HK-2 (cell line): ENCODE measurements around the gene ARHGAP26.

Experiments
- DNase-seq: peaks from one replicate; pipeline ENCODE4 v3.0.0-alpha.2; 2018; ENCODE audit not compliant: unreplicated experiment

Gene ARHGAP26

DNA sequence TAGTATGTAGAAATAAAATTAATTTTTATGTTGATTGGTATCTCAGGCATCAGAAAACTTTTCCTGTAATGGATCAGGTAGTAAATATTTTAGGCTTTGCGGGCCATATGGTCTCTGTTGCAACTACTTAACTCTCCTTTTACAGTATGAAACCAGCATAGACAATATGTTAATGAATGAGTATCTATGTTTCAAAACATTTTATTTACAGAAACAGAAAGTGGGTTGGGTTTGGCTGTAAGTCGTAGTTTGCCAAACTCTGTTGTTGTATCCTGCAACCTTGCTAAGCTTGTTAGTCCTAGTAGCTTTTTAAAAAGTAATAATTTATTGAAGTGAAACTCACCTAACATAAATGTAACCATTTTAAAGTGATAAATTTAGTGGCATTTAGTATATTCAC is 501.3 kb downstream of the ARHGAP26 start:
- DNase-seq = no peak

DNA sequence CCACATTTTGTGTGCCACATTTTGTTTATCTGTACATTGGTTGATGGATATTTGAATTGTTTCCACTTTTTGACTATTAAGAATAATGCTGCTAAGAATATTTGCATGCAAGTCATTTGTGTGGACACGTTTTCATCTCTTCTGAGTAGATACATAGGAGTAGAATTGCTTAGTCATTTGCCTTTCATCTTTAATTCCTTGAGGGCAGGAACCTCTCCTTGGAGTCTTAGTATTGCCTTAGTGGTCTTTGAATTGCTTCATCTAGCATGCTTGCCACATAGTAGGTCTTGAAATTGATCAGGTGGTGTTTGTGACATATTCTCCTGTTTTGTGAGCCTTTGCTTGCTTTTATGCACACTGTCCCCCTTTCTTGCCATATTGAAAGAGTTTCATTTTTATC is 504.8 kb downstream of the ARHGAP26 start:
- DNase-seq = no peak

- DNase-seq = no peak
Observed at GRCh38 chr5:143275512-143276363, 505.6 kb downstream of the ARHGAP26 start.

DNA sequence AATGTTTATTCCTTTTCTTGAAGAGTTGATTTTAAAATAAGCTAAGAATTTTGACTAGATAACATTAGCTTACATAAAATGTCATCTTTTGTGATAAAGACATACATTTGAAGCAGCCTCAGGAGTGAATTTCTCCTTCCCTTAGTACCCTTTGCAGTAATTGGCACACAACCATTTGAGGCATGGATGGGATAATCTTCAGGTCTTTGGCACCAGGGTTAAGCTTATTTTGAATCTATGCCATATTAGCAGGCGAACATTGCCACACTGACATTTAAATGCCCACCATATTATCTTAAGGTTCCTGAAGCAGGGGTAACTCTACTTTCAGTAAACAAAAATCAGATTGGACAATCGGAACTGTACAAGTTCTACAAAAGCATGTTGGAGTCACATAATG is 507.4 kb downstream of the ARHGAP26 start:
- DNase-seq = no peak
